Measurements from ENCODE around the gene POLD4.

The POLD4 gene

DNA sequence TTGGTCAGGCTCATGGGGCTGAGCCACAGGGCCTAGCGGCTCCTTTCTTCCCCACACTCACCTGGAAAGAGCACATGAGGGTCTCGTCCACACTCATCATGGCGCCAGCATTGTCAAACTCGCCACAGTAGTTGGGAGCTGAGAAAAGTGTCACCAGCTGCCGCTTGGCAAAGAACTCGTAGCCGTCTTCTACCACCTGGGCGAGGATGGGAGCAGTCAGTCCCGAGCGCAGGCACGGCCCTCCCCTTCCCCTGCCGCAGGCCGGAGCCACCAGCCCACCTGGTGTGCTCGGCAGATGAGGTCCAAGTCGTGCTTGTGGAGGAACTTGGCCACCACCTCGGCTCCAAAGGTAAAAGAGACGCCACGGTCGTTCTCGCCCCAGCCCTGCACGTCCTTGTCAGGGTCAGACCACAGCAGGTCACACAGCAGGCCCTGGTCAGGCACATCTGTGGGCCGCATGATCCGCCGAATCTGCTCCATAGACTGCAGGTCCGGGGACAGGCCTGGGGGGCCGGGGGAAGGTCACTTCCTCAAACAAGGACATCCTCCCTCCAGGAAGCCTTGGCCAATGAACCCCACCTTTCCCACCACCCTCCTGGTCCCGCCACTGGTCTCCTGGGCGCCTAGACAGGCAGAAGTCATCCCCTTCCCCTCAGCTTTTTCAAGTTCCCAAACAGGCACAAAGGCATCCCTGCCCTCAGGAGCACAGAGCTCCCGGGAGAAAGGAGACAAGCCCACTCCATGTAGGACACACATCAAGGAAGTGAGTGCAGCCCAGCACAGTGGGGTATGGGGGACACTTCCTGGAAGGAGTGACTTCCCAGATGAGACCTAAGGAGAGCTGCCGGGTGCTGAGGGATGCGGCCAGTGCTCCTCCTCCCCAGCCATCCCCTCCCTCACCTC lies 45.6 kb upstream of the POLD4 start:
- TF ChIP-seq CTCF (IDR thresholded peaks at IDR 0.05; ENCODE audit: low read depth, low read length, missing control alignments), result no peak
- DNase-seq, result no peak
- in situ Hi-C loops (cut with HindIII; ENCODE audit: low pct_ligation_motif_present, low sequenced_read_pairs), result no loop called here
- H3K4me3 ChIP-seq (ENCODE audit: low read depth, low read length), result no peak overlapping the region
- no peak overlapping the region for H3K27ac ChIP-seq
- no peaks in the 10 kb centered on the region for H3K27me3 ChIP-seq (replicated peaks)
- peaks cover 31% of the 10 kb centered on the region for H3K36me3 ChIP-seq (replicated peaks)

- H3K4me3 ChIP-seq (ENCODE audit: low read depth, low read length), result no peak overlapping the region
- in situ Hi-C loops (cut with HindIII; ENCODE audit: low pct_ligation_motif_present, low sequenced_read_pairs), result no loop called here
- no peak for TF ChIP-seq CTCF (IDR thresholded peaks at IDR 0.05; ENCODE audit: low read depth, low read length, missing control alignments)
- H3K27ac ChIP-seq, result no peak overlapping the region
- H3K36me3 ChIP-seq (replicated peaks), result peaks cover 31% of the 10 kb centered on the region
- no peaks in the 10 kb centered on the region for H3K27me3 ChIP-seq (replicated peaks)
- no peak for DNase-seq
Measured at GRCh38 chr11:67397986-67398660, 44.8 kb upstream of the POLD4 start.

- peaks cover 31% of the 10 kb centered on the region for H3K36me3 ChIP-seq (replicated peaks)
- no peak overlapping the region for H3K4me3 ChIP-seq (ENCODE audit: low read depth, low read length)
- no peak for TF ChIP-seq CTCF (IDR thresholded peaks at IDR 0.05; ENCODE audit: low read depth, low read length, missing control alignments)
- in situ Hi-C loops (cut with HindIII; ENCODE audit: low pct_ligation_motif_present, low sequenced_read_pairs), result no loop called here
- no peaks in the 10 kb centered on the region for H3K27me3 ChIP-seq (replicated peaks)
- no peak for DNase-seq
- no peak overlapping the region for H3K27ac ChIP-seq
Measured at GRCh38 chr11:67397536-67397935, 44.2 kb upstream of the POLD4 start.

- Histone ChIP-seq H3K27ac (no peak overlapping the region), H3K36me3 (replicated peaks) (peaks cover 31% of the 10 kb centered on the region), H3K4me3 (ENCODE audit: low read depth, low read length) (no peak overlapping the region), H3K27me3 (replicated peaks) (no peaks in the 10 kb centered on the region)
- TF ChIP-seq CTCF (IDR thresholded peaks at IDR 0.05; ENCODE audit: low read depth, low read length, missing control alignments), result no peak
- no peak for DNase-seq
- in situ Hi-C loops (cut with HindIII; ENCODE audit: low pct_ligation_motif_present, low sequenced_read_pairs), result no loop called here
Measured at GRCh38 chr11:67396587-67397389, 43.4 kb upstream of the POLD4 start.

DNA sequence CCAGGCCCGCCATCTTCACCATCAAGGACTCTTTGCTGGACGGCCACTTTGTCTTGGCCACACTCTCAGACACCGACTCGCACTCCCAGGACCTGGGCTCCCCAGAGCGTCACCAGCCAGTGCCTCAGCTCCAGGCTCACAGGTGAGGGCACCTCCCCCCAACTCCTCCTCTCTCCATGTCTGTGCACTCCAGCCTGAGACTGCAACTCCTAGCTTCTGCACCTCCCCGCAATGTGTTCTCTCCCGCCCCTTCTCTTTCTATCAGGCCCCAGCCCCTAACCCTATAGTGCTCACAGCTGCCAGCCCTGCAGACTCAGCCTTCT lies 42.9 kb upstream of the POLD4 start:
- in situ Hi-C loops (cut with HindIII; ENCODE audit: low pct_ligation_motif_present, low sequenced_read_pairs), result no loop called here
- Histone ChIP-seq H3K4me3 (ENCODE audit: low read depth, low read length) (no peak overlapping the region), H3K36me3 (replicated peaks) (peaks cover 31% of the 10 kb centered on the region), H3K27ac (no peak overlapping the region), H3K27me3 (replicated peaks) (no peaks in the 10 kb centered on the region)
- DNase-seq, result no peak
- TF ChIP-seq CTCF (IDR thresholded peaks at IDR 0.05; ENCODE audit: low read depth, low read length, missing control alignments), result no peak

All from brain microvascular endothelial cell (primary cell).